WTC11 (cell line): ENCODE results near the gene CEBPA.
A peak's percentile ranks its signal among the peaks of the same experiment; 100 is the strongest.

Experiments
- IRF2 ChIP-seq: sonication (generic); formaldehyde crosslinking; IDR thresholded peaks from 2 replicates; pipeline ENCODE4 v1.8.0; 2022; ENCODE audit warnings: low read depth, missing genetic modification reagents, borderline replicate concordance
- TCF7 ChIP-seq: sonication (generic); formaldehyde crosslinking; IDR thresholded peaks from 2 replicates; pipeline ENCODE4 v1.8.0; 2022; ENCODE audit warnings: mild to moderate bottlenecking, low read depth, missing genetic modification reagents, moderate library complexity
- TF ChIP-seq, protein P1 (sequence below): fragments of 200-600 bp; IDR thresholded peaks from 2 replicates; pipeline ENCODE4 v1.8.0; 2022; ENCODE audit warnings: antibody characterized with exemption
- TF ChIP-seq, protein P2 (sequence below): sonication (generic); formaldehyde crosslinking; IDR thresholded peaks from 2 replicates; pipeline ENCODE4 v1.8.1; 2023; ENCODE audit warnings: mild to moderate bottlenecking, missing genetic modification reagents, borderline replicate concordance
- TF ChIP-seq, protein P3 (sequence below): sonication (generic); formaldehyde crosslinking; IDR thresholded peaks from 2 replicates; pipeline ENCODE4 v1.8.0; 2022; ENCODE audit warnings: mild to moderate bottlenecking, missing genetic modification reagents

DNA sequence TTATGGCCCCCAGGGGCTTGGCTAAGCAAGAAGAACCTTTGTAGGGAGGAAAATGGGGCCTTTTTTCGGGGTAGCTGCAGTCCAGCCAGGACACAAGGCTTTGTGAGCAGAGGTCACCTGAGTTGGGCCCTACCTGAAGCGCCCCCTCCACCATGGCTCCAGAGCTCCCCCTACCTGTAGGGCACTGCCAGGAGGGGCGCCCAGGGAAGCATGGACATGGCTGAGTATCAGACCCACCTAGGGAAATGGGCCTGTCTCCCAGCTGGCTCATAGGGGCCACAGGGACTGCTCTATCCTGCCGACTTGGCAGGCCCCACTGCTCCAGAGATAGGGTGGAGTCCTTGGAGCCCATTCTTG, 9.0 kb upstream of the CEBPA start:
- TF ChIP-seq, protein P1, sequence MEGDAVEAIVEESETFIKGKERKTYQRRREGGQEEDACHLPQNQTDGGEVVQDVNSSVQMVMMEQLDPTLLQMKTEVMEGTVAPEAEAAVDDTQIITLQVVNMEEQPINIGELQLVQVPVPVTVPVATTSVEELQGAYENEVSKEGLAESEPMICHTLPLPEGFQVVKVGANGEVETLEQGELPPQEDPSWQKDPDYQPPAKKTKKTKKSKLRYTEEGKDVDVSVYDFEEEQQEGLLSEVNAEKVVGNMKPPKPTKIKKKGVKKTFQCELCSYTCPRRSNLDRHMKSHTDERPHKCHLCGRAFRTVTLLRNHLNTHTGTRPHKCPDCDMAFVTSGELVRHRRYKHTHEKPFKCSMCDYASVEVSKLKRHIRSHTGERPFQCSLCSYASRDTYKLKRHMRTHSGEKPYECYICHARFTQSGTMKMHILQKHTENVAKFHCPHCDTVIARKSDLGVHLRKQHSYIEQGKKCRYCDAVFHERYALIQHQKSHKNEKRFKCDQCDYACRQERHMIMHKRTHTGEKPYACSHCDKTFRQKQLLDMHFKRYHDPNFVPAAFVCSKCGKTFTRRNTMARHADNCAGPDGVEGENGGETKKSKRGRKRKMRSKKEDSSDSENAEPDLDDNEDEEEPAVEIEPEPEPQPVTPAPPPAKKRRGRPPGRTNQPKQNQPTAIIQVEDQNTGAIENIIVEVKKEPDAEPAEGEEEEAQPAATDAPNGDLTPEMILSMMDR: peak; percentile 35; the same call in 1 of the 2 replicates
- TF ChIP-seq, protein P2, sequence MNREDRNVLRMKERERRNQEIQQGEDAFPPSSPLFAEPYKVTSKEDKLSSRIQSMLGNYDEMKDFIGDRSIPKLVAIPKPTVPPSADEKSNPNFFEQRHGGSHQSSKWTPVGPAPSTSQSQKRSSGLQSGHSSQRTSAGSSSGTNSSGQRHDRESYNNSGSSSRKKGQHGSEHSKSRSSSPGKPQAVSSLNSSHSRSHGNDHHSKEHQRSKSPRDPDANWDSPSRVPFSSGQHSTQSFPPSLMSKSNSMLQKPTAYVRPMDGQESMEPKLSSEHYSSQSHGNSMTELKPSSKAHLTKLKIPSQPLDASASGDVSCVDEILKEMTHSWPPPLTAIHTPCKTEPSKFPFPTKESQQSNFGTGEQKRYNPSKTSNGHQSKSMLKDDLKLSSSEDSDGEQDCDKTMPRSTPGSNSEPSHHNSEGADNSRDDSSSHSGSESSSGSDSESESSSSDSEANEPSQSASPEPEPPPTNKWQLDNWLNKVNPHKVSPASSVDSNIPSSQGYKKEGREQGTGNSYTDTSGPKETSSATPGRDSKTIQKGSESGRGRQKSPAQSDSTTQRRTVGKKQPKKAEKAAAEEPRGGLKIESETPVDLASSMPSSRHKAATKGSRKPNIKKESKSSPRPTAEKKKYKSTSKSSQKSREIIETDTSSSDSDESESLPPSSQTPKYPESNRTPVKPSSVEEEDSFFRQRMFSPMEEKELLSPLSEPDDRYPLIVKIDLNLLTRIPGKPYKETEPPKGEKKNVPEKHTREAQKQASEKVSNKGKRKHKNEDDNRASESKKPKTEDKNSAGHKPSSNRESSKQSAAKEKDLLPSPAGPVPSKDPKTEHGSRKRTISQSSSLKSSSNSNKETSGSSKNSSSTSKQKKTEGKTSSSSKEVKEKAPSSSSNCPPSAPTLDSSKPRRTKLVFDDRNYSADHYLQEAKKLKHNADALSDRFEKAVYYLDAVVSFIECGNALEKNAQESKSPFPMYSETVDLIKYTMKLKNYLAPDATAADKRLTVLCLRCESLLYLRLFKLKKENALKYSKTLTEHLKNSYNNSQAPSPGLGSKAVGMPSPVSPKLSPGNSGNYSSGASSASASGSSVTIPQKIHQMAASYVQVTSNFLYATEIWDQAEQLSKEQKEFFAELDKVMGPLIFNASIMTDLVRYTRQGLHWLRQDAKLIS (CRISPR knock-in tag): no peak
- TF ChIP-seq TCF7 (CRISPR knock-in tag): no peak
- TF ChIP-seq, protein P3, sequence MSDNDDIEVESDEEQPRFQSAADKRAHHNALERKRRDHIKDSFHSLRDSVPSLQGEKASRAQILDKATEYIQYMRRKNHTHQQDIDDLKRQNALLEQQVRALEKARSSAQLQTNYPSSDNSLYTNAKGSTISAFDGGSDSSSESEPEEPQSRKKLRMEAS (CRISPR knock-in tag): no peak
- TF ChIP-seq IRF2 (CRISPR knock-in tag): no peak
